HepG2 (cell line): ENCODE measurements around the gene DMKN. TPM values are rescaled to one million over a fixed set of nuclear protein-coding genes. Genes with fewer than 3 reads are reported as not detected.
A peak's percentile ranks its signal among the peaks of the same experiment; 100 is the strongest.

Source experiments
- ATF6 ChIP-seq: sonication (generic); formaldehyde crosslinking; conservative IDR thresholded peaks from 2 replicates; pipeline ENCODE4 v1.4.0; 2020; ENCODE audit warnings: missing genetic modification reagents
- CBX1 ChIP-seq: IDR thresholded peaks from one replicate; pipeline ENCODE4 v1.6.1; 2016; ENCODE audit warnings: antibody characterized with exemption, low read depth
- FOXP1 ChIP-seq, 2 experiments: fragments of 450-650 bp in 1 of 2; IDR thresholded peaks; 2 replicates each; pipeline ENCODE4 v1.6.1; 2017 to 2018; ENCODE audit warnings: antibody characterized with exemption in 1 of 2
- HNF4G ChIP-seq, 2 experiments: sonication (generic) in 1 of 2; formaldehyde crosslinking in 1 of 2; IDR thresholded peaks; 2 replicates each; pipeline versions ENCODE4 v1.4.0 to v1.6.1; 2011 to 2020; ENCODE audit warnings: borderline replicate concordance in 2 of 2, low read depth in 2 of 2, mild to moderate bottlenecking in 2 of 2, low read length in 1 of 2, missing genetic modification reagents in 1 of 2, moderate library complexity in 1 of 2
- HOXA7 ChIP-seq: sonication (generic); formaldehyde crosslinking; IDR thresholded peaks from 2 replicates; pipeline ENCODE4 v1.8.1; 2022; ENCODE audit warnings: mild to moderate bottlenecking, missing genetic modification reagents, moderate library complexity
- IKZF4 ChIP-seq: sonication (generic); formaldehyde crosslinking; IDR thresholded peaks from 2 replicates; pipeline ENCODE4 v1.5.1; 2020; ENCODE audit warnings: borderline replicate concordance, mild to moderate bottlenecking, low read depth, missing genetic modification reagents; ENCODE audit errors: not compliant biosample characterization
- NONO ChIP-seq, 2 experiments: fragments of 450-650 bp in 1 of 2; sonication (generic) in 1 of 2; formaldehyde crosslinking in 1 of 2; IDR thresholded peaks in 1 of 2; conservative IDR thresholded peaks in 1 of 2; 2 replicates each; pipeline versions ENCODE4 v1.6.1 to v1.8.0; 2017 to 2022; ENCODE audit warnings: mild to moderate bottlenecking in 1 of 2, missing genetic modification reagents in 1 of 2, moderate library complexity in 1 of 2
- REPIN1 ChIP-seq: sonication (generic); formaldehyde crosslinking; IDR thresholded peaks from 2 replicates; pipeline ENCODE4 v1.8.0; 2022; ENCODE audit warnings: missing genetic modification reagents, low read depth, mild to moderate bottlenecking, borderline replicate concordance
- SOX5 ChIP-seq: IDR thresholded peaks from 2 replicates; pipeline ENCODE4 v1.6.1; 2016; ENCODE audit warnings: borderline replicate concordance
- TMF1 ChIP-seq: sonication (generic); formaldehyde crosslinking; IDR thresholded peaks from 2 replicates; pipeline ENCODE4 v1.8.1; 2022; ENCODE audit warnings: low read depth, missing genetic modification reagents
- ZBTB25 ChIP-seq: IDR thresholded peaks from 2 replicates; pipeline ENCODE4 v1.6.1; 2018; ENCODE audit warnings: missing genetic modification reagents
- ZHX2 ChIP-seq, 2 experiments: sonication (generic) in 1 of 2; formaldehyde crosslinking in 1 of 2; IDR thresholded peaks; 2 replicates each; pipeline versions ENCODE4 v1.6.1 to v1.9.0; 2014 to 2022; ENCODE audit warnings: antibody characterized with exemption in 1 of 2, borderline replicate concordance in 1 of 2, inconsistent platforms in 1 of 2, low read depth in 1 of 2, missing genetic modification reagents in 1 of 2
- ZMYM3 ChIP-seq: sonication (generic); formaldehyde crosslinking; IDR thresholded peaks from 2 replicates; pipeline ENCODE4 v1.5.1; 2020; ENCODE audit warnings: mild to moderate bottlenecking, missing genetic modification reagents
- ZNF230 ChIP-seq: sonication (generic); formaldehyde crosslinking; IDR thresholded peaks from 2 replicates; pipeline ENCODE4 v1.4.0; 2020; ENCODE audit warnings: mild to moderate bottlenecking, missing genetic modification reagents
- ZNF644 ChIP-seq: IDR thresholded peaks from 2 replicates; pipeline ENCODE4 v1.6.1; 2016; ENCODE audit warnings: low read depth
- ZUFSP ChIP-seq: sonication (generic); formaldehyde crosslinking; IDR thresholded peaks from 2 replicates; pipeline ENCODE4 v1.9.0; 2021; ENCODE audit warnings: missing genetic modification reagents, mild to moderate bottlenecking, borderline replicate concordance
- polyA plus RNA-seq, 8 experiments: library from polyadenylated mRNA; depleted of rRNA in 3 of 8; stranded (reverse) in 7 of 8; unstranded in 1 of 8; fragments of >200 nt; fragmentation: Illumina TruSeq in 4 of 8; extraction: Trizol in 4 of 8; gene quantifications; 2 replicates each; pipeline versions ENCODE4 v1.2.1 to v1.2.3, GENCODE V29; 2011 to 2016; ENCODE audit warnings: low read depth in 4 of 8, missing spikeins in 1 of 8, mixed read lengths in 1 of 8; ENCODE audit not compliant: insufficient read depth in 1 of 8
- total RNA-seq, 5 experiments: library from RNA; depleted of rRNA; stranded (reverse); fragments of >200 nt; fragmentation: Illumina TruSeq; extraction: Trizol; gene quantifications; 2 replicates each; pipeline ENCODE4 v1.2.3, GENCODE V29; 2016; ENCODE audit warnings: low read depth in 1 of 5

Gene DMKN
- total and polyA plus RNA-seq, 2 of the 13 experiments (the other 11 are each of a cell fraction or from before 2014, with no cell fraction given) = 50.8 to 57.1 TPM

DNA sequence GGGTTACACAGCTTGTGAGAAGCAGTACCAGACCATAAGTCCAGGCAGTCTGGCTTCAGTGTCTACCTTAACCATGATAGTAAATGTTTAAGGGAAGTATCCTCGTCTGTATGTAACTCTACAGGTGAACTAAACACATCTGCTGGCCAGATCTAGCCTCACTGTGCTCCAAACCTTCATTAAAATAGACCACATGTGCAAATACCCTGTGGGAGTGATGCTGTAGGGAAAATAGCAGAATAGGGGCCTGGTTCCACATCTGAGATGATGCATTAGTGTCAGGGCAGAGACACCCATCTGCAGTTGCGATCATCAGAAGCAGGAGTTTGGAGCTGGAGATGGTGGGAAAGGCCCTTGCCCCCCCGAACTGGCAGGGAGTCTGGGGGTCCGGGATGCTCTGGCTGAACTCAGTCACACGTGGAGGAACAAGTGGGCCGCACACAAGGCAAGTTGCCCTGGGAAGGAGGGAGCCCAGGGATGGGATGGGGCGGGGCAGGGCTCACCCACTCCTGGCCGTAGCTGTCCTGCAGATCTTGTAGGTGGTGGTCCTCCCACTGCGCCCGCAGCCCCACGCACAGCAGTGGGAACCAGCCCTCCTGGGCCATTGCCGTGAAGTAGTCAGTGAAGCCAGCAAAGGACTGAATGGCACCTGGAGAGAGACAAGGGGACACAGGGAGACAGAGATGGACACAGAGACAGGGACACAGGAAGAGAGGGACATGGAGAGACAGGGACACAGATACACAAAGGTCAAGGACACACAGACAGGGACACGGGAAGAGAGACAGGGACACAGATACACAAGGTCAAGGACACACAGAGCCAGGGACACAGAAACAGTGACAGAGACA is 39.3 kb upstream of the DMKN start (continued):
- TF ChIP-seq ATF6 (CRISPR knock-in tag) (no peak), NONO (IDR thresholded peaks at IDR 0.05) (no peak), NONO (CRISPR knock-in tag; conservative IDR thresholded peaks at IDR 0.05) (peak; percentile 34; the same call in 1 of the 2 replicates), IKZF4 (CRISPR knock-in tag) (no peak), SOX5 (CRISPR knock-in tag) (no peak), TMF1 (CRISPR knock-in tag) (no peak), ZNF644 (CRISPR knock-in tag) (no peak), ZNF230 (CRISPR knock-in tag) (no peak), ZBTB25 (CRISPR knock-in tag) (no peak), HNF4G (IDR thresholded peaks at IDR 0.05; ENCODE audit: borderline replicate concordance, low read depth, low read length) (no peak), HNF4G (CRISPR knock-in tag; IDR thresholded peaks at IDR 0.05; ENCODE audit: borderline replicate concordance, low read depth) (0 out of 2 replicates have a peak, but pooled peaks have one; percentile 40), FOXP1 (IDR thresholded peaks at IDR 0.05) (peak; percentile 29; the same call in 1 of the 2 replicates), FOXP1 (CRISPR knock-in tag; IDR thresholded peaks at IDR 0.05) (no peak), ZMYM3 (CRISPR knock-in tag) (0 out of 2 replicates have a peak, but pooled peaks have one; percentile 34), HOXA7 (CRISPR knock-in tag) (no peak), ZUFSP (CRISPR knock-in tag) (no peak), REPIN1 (no peak), CBX1 (no peak), ZHX2 (IDR thresholded peaks at IDR 0.05; ENCODE audit: low read depth) (no peak), ZHX2 (CRISPR knock-in tag; IDR thresholded peaks at IDR 0.05; ENCODE audit: borderline replicate concordance) (no peak)
